GM23338 (cell line): ENCODE data around the gene DNAH6. TPM values are rescaled to one million over a fixed set of nuclear protein-coding genes. Genes with fewer than 3 reads are reported as not detected.

Experiments
- ATAC-seq: fragments of 200-7000 bp; cut with Tn5 transposase; 3 replicates; pipeline ENCODE4 v1.9.1; 2020
- DNase-seq: peaks from one replicate; pipeline ENCODE4 v3.0.0-alpha.2; 2015; ENCODE audit warnings: low spot score
- H2AFZ ChIP-seq: fragments of 200-600 bp; sonication (generic); 2 replicates; pipeline ENCODE4 v1.8.0; 2016; ENCODE audit warnings: antibody characterized with exemption, mild to moderate bottlenecking, moderate library complexity
- H3F3A ChIP-seq: fragments of 200-600 bp; sonication (generic); replicated peaks from 2 replicates; pipeline ENCODE4 v1.8.0; 2017; ENCODE audit warnings: antibody characterized with exemption, mixed run types, low read depth
- H3K27ac ChIP-seq: fragments of 200-600 bp; sonication (generic); 2 replicates; pipeline ENCODE4 v1.6.1; 2016; ENCODE audit warnings: low read depth
- H3K27me3 ChIP-seq: fragments of 200-600 bp; sonication (generic); 2 replicates; pipeline ENCODE4 v1.8.0; 2016; ENCODE audit warnings: mild to moderate bottlenecking, mixed run types, moderate library complexity; ENCODE audit not compliant: insufficient read depth
- H3K36me3 ChIP-seq: fragments of 200-600 bp; sonication (generic); 2 replicates; pipeline ENCODE4 v1.8.0; 2016; ENCODE audit warnings: mild to moderate bottlenecking; ENCODE audit not compliant: insufficient read depth
- H3K4me1 ChIP-seq: fragments of 200-600 bp; sonication (generic); 2 replicates; pipeline ENCODE4 v1.8.0; 2016; ENCODE audit warnings: mild to moderate bottlenecking, moderate library complexity; ENCODE audit not compliant: insufficient read depth
- H3K4me2 ChIP-seq: fragments of 200-600 bp; sonication (generic); 2 replicates; pipeline ENCODE4 v1.7.1; 2017; ENCODE audit warnings: mixed run types
- H3K4me3 ChIP-seq: fragments of 200-600 bp; sonication (generic); 2 replicates; pipeline ENCODE4 v1.6.1; 2016; ENCODE audit warnings: mixed run types
- H3K79me2 ChIP-seq: fragments of 200-600 bp; sonication (generic); replicated peaks from 2 replicates; pipeline ENCODE4 v1.8.0; 2017; ENCODE audit warnings: mild to moderate bottlenecking; ENCODE audit not compliant: insufficient read depth
- H3K9me2 ChIP-seq: fragments of 200-600 bp; sonication (generic); 2 replicates; pipeline ENCODE4 v1.8.0; 2017; ENCODE audit not compliant: insufficient read depth
- H4K20me1 ChIP-seq: fragments of 200-600 bp; sonication (generic); replicated peaks from 2 replicates; pipeline ENCODE4 v1.8.0; 2017; ENCODE audit warnings: mild to moderate bottlenecking; ENCODE audit not compliant: insufficient read depth
- H3K27ac Mint-ChIP-seq: 2 replicates; pipeline ENCODE4 v1.8.0; 2020; ENCODE audit warnings: inconsistent platforms, mild to moderate bottlenecking, moderate library complexity, mixed read lengths
- H3K27me3 Mint-ChIP-seq: 3 replicates; pipeline ENCODE4 v1.8.0; 2022; ENCODE audit warnings: low read depth, mild to moderate bottlenecking, moderate library complexity, mixed read lengths, inconsistent platforms; ENCODE audit not compliant: insufficient read depth, poor library complexity
- H3K36me3 Mint-ChIP-seq: 3 replicates; pipeline ENCODE4 v1.8.0; 2021; ENCODE audit warnings: low read depth, mild to moderate bottlenecking, inconsistent platforms, moderate library complexity, mixed read lengths
- H3K4me1 Mint-ChIP-seq: 3 replicates; pipeline ENCODE4 v1.8.0; 2020; ENCODE audit warnings: mild to moderate bottlenecking, inconsistent platforms, mixed read lengths
- H3K4me3 Mint-ChIP-seq: 3 replicates; pipeline ENCODE4 v1.8.0; 2021; ENCODE audit warnings: moderate library complexity, mild to moderate bottlenecking, inconsistent platforms, mixed read lengths
- H3K9me3 Mint-ChIP-seq: 3 replicates; pipeline ENCODE4 v1.8.0; 2020; ENCODE audit warnings: moderate library complexity, mild to moderate bottlenecking, inconsistent platforms, mixed read lengths
- CREB1 ChIP-seq: fragments of 250-450 bp; sonication (Bioruptor Pico); IDR thresholded peaks from 2 replicates; pipeline ENCODE4 v1.5.0; 2020; ENCODE audit warnings: low read depth, mild to moderate bottlenecking, moderate library complexity
- CTCF ChIP-seq, 2 experiments: fragments of 200-600 bp in 1 of 2; sonication (generic) in 1 of 2; conservative IDR thresholded peaks; 2 replicates each; pipeline versions ENCODE4 v1.5.1 to v1.6.1; 2016 to 2017; ENCODE audit warnings: antibody characterized with exemption in 2 of 2, low read depth in 2 of 2, mild to moderate bottlenecking in 2 of 2, moderate library complexity in 1 of 2
- ETS1 ChIP-seq: IDR thresholded peaks from 2 replicates; pipeline ENCODE4 v1.6.1; 2016; ENCODE audit warnings: antibody characterized with exemption
- EZH2 ChIP-seq: fragments of 200-600 bp; sonication (generic); IDR thresholded peaks from one replicate; pipeline ENCODE4 v1.8.0; 2017; ENCODE audit warnings: antibody characterized with exemption, mild to moderate bottlenecking, low read depth; ENCODE audit not compliant: unreplicated experiment
- EZH2phosphoT487 ChIP-seq: fragments of 200-600 bp; sonication (generic); IDR thresholded peaks from one replicate; pipeline ENCODE4 v1.8.1; 2018; ENCODE audit warnings: antibody characterized with exemption; ENCODE audit not compliant: unreplicated experiment
- JUNB ChIP-seq: IDR thresholded peaks from one replicate; pipeline ENCODE4 v1.6.1; 2016; ENCODE audit warnings: antibody characterized with exemption; ENCODE audit not compliant: unreplicated experiment
- NANOG ChIP-seq: IDR thresholded peaks from 2 replicates; pipeline ENCODE4 v1.6.1; 2016; ENCODE audit warnings: antibody characterized with exemption, borderline replicate concordance
- POLR2AphosphoS5 ChIP-seq: IDR thresholded peaks from 2 replicates; pipeline ENCODE4 v1.6.1; 2016; ENCODE audit warnings: antibody characterized with exemption, low read depth
- STAT1 ChIP-seq: IDR thresholded peaks from one replicate; pipeline ENCODE4 v1.6.1; 2016; ENCODE audit warnings: antibody characterized with exemption; ENCODE audit not compliant: unreplicated experiment
- ZNF114 ChIP-seq: fragments of 250-450 bp; sonication (Bioruptor Pico); IDR thresholded peaks from 2 replicates; pipeline ENCODE4 v1.5.0; 2020; ENCODE audit warnings: mild to moderate bottlenecking, moderate library complexity
- ZNF331 ChIP-seq: fragments of 250-450 bp; sonication (Bioruptor Pico); IDR thresholded peaks from 2 replicates; pipeline ENCODE4 v1.5.0; 2020; ENCODE audit warnings: low read depth, mild to moderate bottlenecking, moderate library complexity
- polyA plus RNA-seq: library from polyadenylated mRNA; unstranded; fragments of >200 nt; fragmentation: Nextera tagmentation; extraction: Ambion mirVana; gene quantifications from 2 replicates; pipeline ENCODE4 v1.2.1, GENCODE V29; 2016
- total RNA-seq: library from RNA; depleted of rRNA; stranded (reverse); fragments of >200 nt; shearing (Covaris generic); gene quantifications from 2 replicates; pipeline ENCODE4 v1.2.3, GENCODE V29; 2014
- TF ChIP-seq, protein P1 (sequence below): fragments of 250-450 bp; sonication (Bioruptor Pico); IDR thresholded peaks from 2 replicates; pipeline ENCODE4 v1.5.0; 2020; ENCODE audit warnings: mild to moderate bottlenecking, moderate library complexity
- TF ChIP-seq, protein P2 (sequence below): IDR thresholded peaks from one replicate; pipeline ENCODE4 v1.6.1; 2018; ENCODE audit warnings: antibody characterized with exemption; ENCODE audit not compliant: unreplicated experiment

Gene DNAH6
- total and polyA plus RNA-seq, 2 experiments from 2014 or later: 0.27 to 0.31 TPM

DNA sequence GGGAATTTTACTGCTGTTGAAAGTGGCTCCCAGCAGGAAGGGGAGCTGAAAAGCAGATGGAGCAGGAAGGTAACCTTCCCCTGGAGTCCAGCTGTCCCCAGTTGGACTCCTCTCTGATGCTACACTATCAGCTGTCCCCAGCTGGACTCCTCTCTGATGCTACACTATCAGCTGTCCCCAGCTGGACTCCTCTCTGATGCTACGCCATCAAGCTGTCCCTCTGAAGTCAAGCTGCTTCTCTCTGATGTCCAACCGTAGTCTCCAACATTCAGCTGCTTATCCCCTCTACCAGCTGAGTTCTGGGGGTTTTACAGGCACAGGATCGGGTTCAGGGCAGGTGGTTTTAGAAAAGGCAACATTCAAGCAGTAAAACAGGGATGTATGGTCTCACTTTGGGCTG lies 37.4 kb upstream of the DNAH6 start:
- H2AFZ ChIP-seq: no peak overlapping the region
- Mint-ChIP-seq H3K4me3 (no peak overlapping the region), H3K27ac (no peak overlapping the region), H3K4me1 (no peaks in the 10 kb centered on the region), H3K27me3 (peaks cover 4% of the 10 kb centered on the region), H3K9me3 (peaks cover 30% of the 10 kb centered on the region), H3K36me3 (peaks cover 12% of the 10 kb centered on the region; the same call in 2 of the 3 replicates)
- ATAC-seq: no peak
- TF ChIP-seq CTCF (conservative IDR thresholded peaks at IDR 0.05; ENCODE audit: low read depth in 2 of 2) (no peak), CREB1 (CRISPR knock-in tag) (no peak), NANOG (no peak), POLR2AphosphoS5 (no peak), EZH2phosphoT487 (no peak), EZH2 (no peak), ETS1 (no peak), ZNF331 (CRISPR knock-in tag) (no peak), ZNF114 (CRISPR knock-in tag) (no peak), STAT1 (no peak), JUNB (no peak)
- TF ChIP-seq, protein P1, sequence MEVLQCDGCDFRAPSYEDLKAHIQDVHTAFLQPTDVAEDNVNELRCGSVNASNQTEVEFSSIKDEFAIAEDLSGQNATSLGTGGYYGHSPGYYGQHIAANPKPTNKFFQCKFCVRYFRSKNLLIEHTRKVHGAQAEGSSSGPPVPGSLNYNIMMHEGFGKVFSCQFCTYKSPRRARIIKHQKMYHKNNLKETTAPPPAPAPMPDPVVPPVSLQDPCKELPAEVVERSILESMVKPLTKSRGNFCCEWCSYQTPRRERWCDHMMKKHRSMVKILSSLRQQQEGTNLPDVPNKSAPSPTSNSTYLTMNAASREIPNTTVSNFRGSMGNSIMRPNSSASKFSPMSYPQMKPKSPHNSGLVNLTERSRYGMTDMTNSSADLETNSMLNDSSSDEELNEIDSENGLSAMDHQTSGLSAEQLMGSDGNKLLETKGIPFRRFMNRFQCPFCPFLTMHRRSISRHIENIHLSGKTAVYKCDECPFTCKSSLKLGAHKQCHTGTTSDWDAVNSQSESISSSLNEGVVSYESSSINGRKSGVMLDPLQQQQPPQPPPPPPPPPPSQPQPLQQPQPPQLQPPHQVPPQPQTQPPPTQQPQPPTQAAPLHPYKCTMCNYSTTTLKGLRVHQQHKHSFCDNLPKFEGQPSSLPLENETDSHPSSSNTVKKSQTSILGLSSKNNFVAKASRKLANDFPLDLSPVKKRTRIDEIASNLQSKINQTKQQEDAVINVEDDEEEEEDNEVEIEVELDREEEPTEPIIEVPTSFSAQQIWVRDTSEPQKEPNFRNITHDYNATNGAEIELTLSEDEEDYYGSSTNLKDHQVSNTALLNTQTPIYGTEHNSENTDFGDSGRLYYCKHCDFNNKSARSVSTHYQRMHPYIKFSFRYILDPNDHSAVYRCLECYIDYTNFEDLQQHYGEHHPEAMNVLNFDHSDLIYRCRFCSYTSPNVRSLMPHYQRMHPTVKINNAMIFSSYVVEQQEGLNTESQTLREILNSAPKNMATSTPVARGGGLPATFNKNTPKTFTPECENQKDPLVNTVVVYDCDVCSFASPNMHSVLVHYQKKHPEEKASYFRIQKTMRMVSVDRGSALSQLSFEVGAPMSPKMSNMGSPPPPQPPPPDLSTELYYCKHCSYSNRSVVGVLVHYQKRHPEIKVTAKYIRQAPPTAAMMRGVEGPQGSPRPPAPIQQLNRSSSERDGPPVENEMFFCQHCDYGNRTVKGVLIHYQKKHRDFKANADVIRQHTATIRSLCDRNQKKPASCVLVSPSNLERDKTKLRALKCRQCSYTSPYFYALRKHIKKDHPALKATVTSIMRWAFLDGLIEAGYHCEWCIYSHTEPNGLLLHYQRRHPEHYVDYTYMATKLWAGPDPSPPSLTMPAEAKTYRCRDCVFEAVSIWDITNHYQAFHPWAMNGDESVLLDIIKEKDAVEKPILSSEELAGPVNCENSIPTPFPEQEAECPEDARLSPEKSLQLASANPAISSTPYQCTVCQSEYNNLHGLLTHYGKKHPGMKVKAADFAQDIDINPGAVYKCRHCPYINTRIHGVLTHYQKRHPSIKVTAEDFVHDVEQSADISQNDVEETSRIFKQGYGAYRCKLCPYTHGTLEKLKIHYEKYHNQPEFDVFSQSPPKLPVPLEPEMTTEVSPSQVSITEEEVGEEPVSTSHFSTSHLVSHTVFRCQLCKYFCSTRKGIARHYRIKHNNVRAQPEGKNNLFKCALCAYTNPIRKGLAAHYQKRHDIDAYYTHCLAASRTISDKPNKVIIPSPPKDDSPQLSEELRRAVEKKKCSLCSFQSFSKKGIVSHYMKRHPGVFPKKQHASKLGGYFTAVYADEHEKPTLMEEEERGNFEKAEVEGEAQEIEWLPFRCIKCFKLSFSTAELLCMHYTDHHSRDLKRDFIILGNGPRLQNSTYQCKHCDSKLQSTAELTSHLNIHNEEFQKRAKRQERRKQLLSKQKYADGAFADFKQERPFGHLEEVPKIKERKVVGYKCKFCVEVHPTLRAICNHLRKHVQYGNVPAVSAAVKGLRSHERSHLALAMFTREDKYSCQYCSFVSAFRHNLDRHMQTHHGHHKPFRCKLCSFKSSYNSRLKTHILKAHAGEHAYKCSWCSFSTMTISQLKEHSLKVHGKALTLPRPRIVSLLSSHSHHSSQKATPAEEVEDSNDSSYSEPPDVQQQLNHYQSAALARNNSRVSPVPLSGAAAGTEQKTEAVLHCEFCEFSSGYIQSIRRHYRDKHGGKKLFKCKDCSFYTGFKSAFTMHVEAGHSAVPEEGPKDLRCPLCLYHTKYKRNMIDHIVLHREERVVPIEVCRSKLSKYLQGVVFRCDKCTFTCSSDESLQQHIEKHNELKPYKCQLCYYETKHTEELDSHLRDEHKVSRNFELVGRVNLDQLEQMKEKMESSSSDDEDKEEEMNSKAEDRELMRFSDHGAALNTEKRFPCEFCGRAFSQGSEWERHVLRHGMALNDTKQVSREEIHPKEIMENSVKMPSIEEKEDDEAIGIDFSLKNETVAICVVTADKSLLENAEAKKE (CRISPR knock-in tag): no peak
- TF ChIP-seq, protein P2, sequence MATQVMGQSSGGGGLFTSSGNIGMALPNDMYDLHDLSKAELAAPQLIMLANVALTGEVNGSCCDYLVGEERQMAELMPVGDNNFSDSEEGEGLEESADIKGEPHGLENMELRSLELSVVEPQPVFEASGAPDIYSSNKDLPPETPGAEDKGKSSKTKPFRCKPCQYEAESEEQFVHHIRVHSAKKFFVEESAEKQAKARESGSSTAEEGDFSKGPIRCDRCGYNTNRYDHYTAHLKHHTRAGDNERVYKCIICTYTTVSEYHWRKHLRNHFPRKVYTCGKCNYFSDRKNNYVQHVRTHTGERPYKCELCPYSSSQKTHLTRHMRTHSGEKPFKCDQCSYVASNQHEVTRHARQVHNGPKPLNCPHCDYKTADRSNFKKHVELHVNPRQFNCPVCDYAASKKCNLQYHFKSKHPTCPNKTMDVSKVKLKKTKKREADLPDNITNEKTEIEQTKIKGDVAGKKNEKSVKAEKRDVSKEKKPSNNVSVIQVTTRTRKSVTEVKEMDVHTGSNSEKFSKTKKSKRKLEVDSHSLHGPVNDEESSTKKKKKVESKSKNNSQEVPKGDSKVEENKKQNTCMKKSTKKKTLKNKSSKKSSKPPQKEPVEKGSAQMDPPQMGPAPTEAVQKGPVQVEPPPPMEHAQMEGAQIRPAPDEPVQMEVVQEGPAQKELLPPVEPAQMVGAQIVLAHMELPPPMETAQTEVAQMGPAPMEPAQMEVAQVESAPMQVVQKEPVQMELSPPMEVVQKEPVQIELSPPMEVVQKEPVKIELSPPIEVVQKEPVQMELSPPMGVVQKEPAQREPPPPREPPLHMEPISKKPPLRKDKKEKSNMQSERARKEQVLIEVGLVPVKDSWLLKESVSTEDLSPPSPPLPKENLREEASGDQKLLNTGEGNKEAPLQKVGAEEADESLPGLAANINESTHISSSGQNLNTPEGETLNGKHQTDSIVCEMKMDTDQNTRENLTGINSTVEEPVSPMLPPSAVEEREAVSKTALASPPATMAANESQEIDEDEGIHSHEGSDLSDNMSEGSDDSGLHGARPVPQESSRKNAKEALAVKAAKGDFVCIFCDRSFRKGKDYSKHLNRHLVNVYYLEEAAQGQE: no peak
- no peaks in the 10 kb centered on the region for H3K4me1 ChIP-seq
- H3K36me3 ChIP-seq: no peaks in the 10 kb centered on the region
- H3K79me2 ChIP-seq: no peaks in the 10 kb centered on the region
- no peaks in the 10 kb centered on the region for H4K20me1 ChIP-seq
- no peaks in the 10 kb centered on the region for H3K9me2 ChIP-seq
- H3K27ac ChIP-seq: no peak overlapping the region
- H3K27me3 ChIP-seq: no peaks in the 10 kb centered on the region
- no peak overlapping the region for H3K4me3 ChIP-seq
- no peaks in the 10 kb centered on the region for H3F3A ChIP-seq
- no peak overlapping the region for H3K4me2 ChIP-seq
- DNase-seq: no peak
